GM20000 (cell line): ENCODE results near the gene RASSF4.

Experiments used
- DNase-seq: peaks from one replicate; pipeline ENCODE4 v3.0.0; 2012; ENCODE audit warnings: low spot score
- TF ChIP-seq, protein P1 (sequence below): IDR thresholded peaks from 2 replicates; pipeline ENCODE4 v1.5.1; 2012; ENCODE audit warnings: mild to moderate bottlenecking, control low read depth; ENCODE audit errors: extremely low read depth, missing control alignments

Gene RASSF4

GRCh38 chr10:44992070-44992731 lies 32.6 kb downstream of the RASSF4 start:
- TF ChIP-seq, protein P1, sequence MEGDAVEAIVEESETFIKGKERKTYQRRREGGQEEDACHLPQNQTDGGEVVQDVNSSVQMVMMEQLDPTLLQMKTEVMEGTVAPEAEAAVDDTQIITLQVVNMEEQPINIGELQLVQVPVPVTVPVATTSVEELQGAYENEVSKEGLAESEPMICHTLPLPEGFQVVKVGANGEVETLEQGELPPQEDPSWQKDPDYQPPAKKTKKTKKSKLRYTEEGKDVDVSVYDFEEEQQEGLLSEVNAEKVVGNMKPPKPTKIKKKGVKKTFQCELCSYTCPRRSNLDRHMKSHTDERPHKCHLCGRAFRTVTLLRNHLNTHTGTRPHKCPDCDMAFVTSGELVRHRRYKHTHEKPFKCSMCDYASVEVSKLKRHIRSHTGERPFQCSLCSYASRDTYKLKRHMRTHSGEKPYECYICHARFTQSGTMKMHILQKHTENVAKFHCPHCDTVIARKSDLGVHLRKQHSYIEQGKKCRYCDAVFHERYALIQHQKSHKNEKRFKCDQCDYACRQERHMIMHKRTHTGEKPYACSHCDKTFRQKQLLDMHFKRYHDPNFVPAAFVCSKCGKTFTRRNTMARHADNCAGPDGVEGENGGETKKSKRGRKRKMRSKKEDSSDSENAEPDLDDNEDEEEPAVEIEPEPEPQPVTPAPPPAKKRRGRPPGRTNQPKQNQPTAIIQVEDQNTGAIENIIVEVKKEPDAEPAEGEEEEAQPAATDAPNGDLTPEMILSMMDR, result no peak

DNA sequence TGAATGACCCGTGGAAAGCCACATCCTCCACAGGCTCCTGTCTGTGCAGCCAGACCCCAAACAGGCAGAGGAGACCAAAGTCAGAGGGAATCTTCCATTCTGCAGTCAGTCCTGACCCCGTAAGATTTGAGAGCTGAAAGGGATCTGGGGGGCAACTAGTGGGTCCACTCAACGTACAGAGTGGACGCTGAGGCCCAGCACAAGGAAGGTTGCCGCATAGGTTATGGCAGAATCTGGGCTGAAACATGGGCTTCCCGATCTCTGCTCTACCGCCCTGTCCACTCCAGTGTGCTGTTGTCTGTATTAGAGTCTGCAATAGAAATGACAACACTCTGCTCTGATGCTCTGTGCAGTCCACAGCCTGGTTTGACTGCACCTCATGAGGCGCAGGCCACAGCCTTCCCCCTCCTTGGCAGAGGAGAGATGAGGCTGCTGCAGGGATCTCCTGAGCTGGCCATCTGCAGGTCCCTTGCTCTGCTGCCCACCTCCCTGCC lies 33.2 kb downstream of the RASSF4 start:
- no peak for DNase-seq
- TF ChIP-seq, protein P1, result no peak

More at GRCh38 chr10:44992070-44992731, 32.6 kb downstream of the RASSF4 start:
- DNase-seq, result no peak

- DNase-seq, result no peak
- TF ChIP-seq, protein P1, result no peak
These were observed 33.8 kb downstream of the RASSF4 start for GRCh38 chr10:44993226-44993921.

- TF ChIP-seq, protein P1, result no peak
- no peak for DNase-seq
These were observed 34.5 kb downstream of the RASSF4 start for GRCh38 chr10:44993922-44994751.

DNA sequence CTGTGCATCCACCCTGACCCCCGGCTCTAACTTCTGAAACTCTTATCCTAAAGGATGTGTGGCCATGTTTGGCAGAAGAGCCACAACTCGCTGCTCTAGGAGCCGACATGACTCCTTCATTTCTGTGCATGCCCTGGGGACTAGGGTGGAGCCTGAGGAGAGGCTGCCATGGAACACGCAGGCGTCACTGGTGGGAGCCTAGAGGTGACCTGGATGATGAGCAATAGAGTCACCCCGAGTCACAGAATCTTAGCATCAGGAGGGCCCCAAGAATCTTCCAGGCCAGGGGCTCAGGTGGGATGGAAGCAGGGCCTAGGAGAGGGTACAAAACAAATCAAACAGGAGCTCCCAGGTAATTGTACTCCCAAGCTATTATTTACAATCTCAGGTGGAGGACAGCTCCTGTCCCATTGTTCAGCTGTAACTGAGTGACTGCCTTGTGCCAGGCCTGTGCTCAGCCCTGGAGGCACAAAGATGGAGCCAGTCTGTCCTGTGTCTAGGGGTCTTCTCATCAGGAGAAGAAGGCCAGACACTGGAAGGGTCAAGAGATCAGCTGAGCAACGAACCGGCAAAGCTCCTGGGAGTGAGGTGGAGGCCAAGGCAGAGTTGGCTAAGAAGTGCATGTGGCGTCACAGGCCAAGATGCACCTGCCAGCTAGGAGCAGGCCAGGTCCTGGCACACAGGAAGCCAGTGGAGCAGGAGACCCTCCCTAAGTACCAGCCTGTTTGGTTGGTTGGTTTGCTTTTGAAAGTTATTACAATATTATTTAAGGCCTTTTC lies 35.3 kb downstream of the RASSF4 start:
- no peak for DNase-seq
- TF ChIP-seq, protein P1, result no peak

DNA sequence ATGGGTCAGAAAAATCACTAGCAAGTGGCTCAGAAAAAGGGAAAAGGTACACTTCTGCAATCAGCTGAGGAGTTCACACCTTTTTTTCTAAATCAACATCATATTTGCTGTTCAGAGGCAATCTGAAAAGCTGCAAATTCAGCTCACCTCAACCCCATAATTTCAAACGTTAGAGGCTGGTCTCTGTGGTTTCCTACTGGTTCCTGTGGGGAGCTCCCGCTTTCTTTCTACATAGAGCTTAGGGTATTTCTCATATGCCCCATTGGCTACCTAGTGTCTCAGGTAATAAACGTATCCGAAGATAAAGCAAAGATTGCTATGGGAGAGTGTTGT lies 35.9 kb downstream of the RASSF4 start:
- no peak for DNase-seq
- TF ChIP-seq, protein P1, result no peak
